Lung (tissue), 12 donors: ENCODE data around the gene AEN. TPM values are rescaled to one million over a fixed set of nuclear protein-coding genes. Genes with fewer than 3 reads are reported as not detected.

ENCODE experiments used
- ATAC-seq: fragments of 200-7000 bp; cut with Tn5 transposase; one replicate; pipeline ENCODE4 v1.9.1; 2020; ENCODE audit warnings: moderate number of reproducible peaks; ENCODE audit not compliant: insufficient read depth, low FRiP score
- DNase-seq, 3 donors: peaks; one replicate each; pipeline ENCODE4 v3.0.0-alpha.2; 2013 to 2017
- H3K27ac ChIP-seq, 2 donors: one replicate each; pipeline ENCODE4 v1.5.1; 2013; ENCODE audit warnings: mild to moderate bottlenecking in 2 of 2, moderate library complexity in 2 of 2, control low read depth in 1 of 2, inconsistent platforms in 1 of 2, low read depth in 1 of 2, low read length in 1 of 2
- H3K27me3 ChIP-seq, 3 donors: one replicate each; pipeline ENCODE4 v1.5.1; 2013; ENCODE audit warnings: low read length in 2 of 3; ENCODE audit not compliant: control insufficient read depth in 3 of 3, insufficient read depth in 3 of 3
- H3K36me3 ChIP-seq, 4 donors: one replicate each; pipeline ENCODE4 v1.5.1; 2013; ENCODE audit warnings: low read length in 4 of 4, mild to moderate bottlenecking in 1 of 4, moderate library complexity in 1 of 4; ENCODE audit not compliant: control insufficient read depth in 4 of 4, insufficient read depth in 4 of 4
- H3K4me1 ChIP-seq, 5 donors: one replicate each; pipeline ENCODE4 v1.5.1; 2013; ENCODE audit warnings: low read length in 5 of 5, mild to moderate bottlenecking in 2 of 5, moderate library complexity in 1 of 5; ENCODE audit not compliant: control insufficient read depth in 5 of 5, insufficient read depth in 5 of 5
- H3K4me3 ChIP-seq: one replicate; pipeline ENCODE4 v1.5.1; 2013; ENCODE audit warnings: mild to moderate bottlenecking, control low read depth, moderate library complexity
- H3K9ac ChIP-seq, 2 donors: one replicate each; pipeline ENCODE4 v1.5.1; 2013; ENCODE audit warnings: low read length in 2 of 2, control low read depth in 1 of 2; ENCODE audit not compliant: insufficient read depth in 1 of 2
- H3K9me3 ChIP-seq, 4 donors: one replicate each; pipeline ENCODE4 v1.5.1; 2013; ENCODE audit warnings: low read length in 3 of 4, mild to moderate bottlenecking in 1 of 4, moderate library complexity in 1 of 4; ENCODE audit not compliant: control insufficient read depth in 4 of 4, insufficient read depth in 3 of 4
- CTCF ChIP-seq: IDR thresholded peaks from 2 replicates; pipeline ENCODE4 v1.5.1; 2012; ENCODE audit warnings: mild to moderate bottlenecking; ENCODE audit errors: control extremely low read depth, extremely low read depth
- WGBS, 2 donors: extraction: QIAGEN DNeasy Blood & Tissue Kit; methylation state at CpG; one replicate each; pipeline ENCODE4 v1.1.7; 2013; 5-methylcytosine and 5-hydroxymethylcytosine counted together
- polyA plus RNA-seq, 2 donors: library from polyadenylated mRNA; stranded (reverse); fragments of 200-250 nt; gene quantifications; one replicate each; pipeline ENCODE4 v1.2.1, GENCODE V29; 2013
- total RNA-seq, 2 donors: library from RNA; depleted of rRNA in 1 of 2; stranded (reverse); fragments of >200 nt in 1 of 2; gene quantifications; one replicate each; pipeline ENCODE4 v1.2.1, GENCODE V29; 2014 to 2021
- donor health status: control.
- donor health status: control.
- donor health status: Bipolar disorder and iron deficiency.
- donor health status: healthy.
- donor health status: DM: yes; HTN: yes; CAD: no.

Gene AEN
- total and polyA plus RNA-seq, 4 donors: 4.2 to 15.4 (median 13.4) TPM

- WGBS, 2 donors: 57 to 71% methylated on average over 4 of the region's 4 CpGs
- Histone ChIP-seq H3K9me3 (peaks cover 0 to 2% (median 0%) of the 10 kb centered on the region in 4 donors), H3K9ac (no peak overlapping the region), H3K4me3 (no peak overlapping the region), H3K4me1 (no peaks in the 10 kb centered on the region), H3K36me3 (no peaks in the 10 kb centered on the region), H3K27ac (no peak overlapping the region), H3K27me3 (no peaks in the 10 kb centered on the region)
- no peak for TF ChIP-seq CTCF
- DNase-seq (no peak), ATAC-seq (no peak)
Observed at GRCh38 chr15:88586401-88587162, 34.6 kb upstream of the AEN start.

- TF ChIP-seq CTCF: no peak
- H3K4me3 ChIP-seq: no peak overlapping the region
- H3K36me3 ChIP-seq: no peaks in the 10 kb centered on the region
- H3K4me1 ChIP-seq: no peaks in the 10 kb centered on the region
- no peak overlapping the region for H3K27ac ChIP-seq
- no peaks in the 10 kb centered on the region for H3K9me3 ChIP-seq
- no peak for ATAC-seq
- H3K27me3 ChIP-seq: no peaks in the 10 kb centered on the region
- WGBS, 2 donors: 84 to 90% methylated on average over 6 of the region's 6 CpGs
- no peak for DNase-seq
- no peak overlapping the region for H3K9ac ChIP-seq
Observed at GRCh38 chr15:88590759-88591158, 30.4 kb upstream of the AEN start.

GRCh38 chr15:88591384-88591783 lies 29.8 kb upstream of the AEN start:
- TF ChIP-seq CTCF: no peak
- no peaks in the 10 kb centered on the region for H3K9me3 ChIP-seq
- H3K4me1 ChIP-seq: no peaks in the 10 kb centered on the region
- H3K9ac ChIP-seq: no peak overlapping the region
- H3K27ac ChIP-seq: no peak overlapping the region
- H3K36me3 ChIP-seq: no peaks in the 10 kb centered on the region
- H3K27me3 ChIP-seq: no peaks in the 10 kb centered on the region
- DNase-seq (no peak), ATAC-seq (no peak)
- H3K4me3 ChIP-seq: no peak overlapping the region

- no peak overlapping the region for H3K27ac ChIP-seq
- WGBS, 2 donors: 7 to 13% methylated on average over 14 of the region's 14 CpGs
- peaks cover 6 to 68% (median 44%) of the 10 kb centered on the region in 3 donors for H3K27me3 ChIP-seq
- H3K9me3 ChIP-seq: peaks cover 0 to 6% (median 0%) of the 10 kb centered on the region in 4 donors
- ATAC-seq (no peak), DNase-seq (no peak)
- H3K4me3 ChIP-seq: no peak overlapping the region
- peaks cover 0 to 8% (median 2%) of the 10 kb centered on the region in 5 donors for H3K4me1 ChIP-seq
- no peak overlapping the region for H3K9ac ChIP-seq
- TF ChIP-seq CTCF: no peak
- H3K36me3 ChIP-seq: no peaks in the 10 kb centered on the region
Observed at GRCh38 chr15:88603885-88604284, 17.3 kb upstream of the AEN start.
